ENCODE data around the gene TM9SF1. TPM values are rescaled to one million over a fixed set of nuclear protein-coding genes. Genes with fewer than 3 reads are reported as not detected.

The TM9SF1 gene
- total RNA-seq, 3 donors from 2014 or later: 30.4 to 34.6 (median 33.7) TPM

DNA sequence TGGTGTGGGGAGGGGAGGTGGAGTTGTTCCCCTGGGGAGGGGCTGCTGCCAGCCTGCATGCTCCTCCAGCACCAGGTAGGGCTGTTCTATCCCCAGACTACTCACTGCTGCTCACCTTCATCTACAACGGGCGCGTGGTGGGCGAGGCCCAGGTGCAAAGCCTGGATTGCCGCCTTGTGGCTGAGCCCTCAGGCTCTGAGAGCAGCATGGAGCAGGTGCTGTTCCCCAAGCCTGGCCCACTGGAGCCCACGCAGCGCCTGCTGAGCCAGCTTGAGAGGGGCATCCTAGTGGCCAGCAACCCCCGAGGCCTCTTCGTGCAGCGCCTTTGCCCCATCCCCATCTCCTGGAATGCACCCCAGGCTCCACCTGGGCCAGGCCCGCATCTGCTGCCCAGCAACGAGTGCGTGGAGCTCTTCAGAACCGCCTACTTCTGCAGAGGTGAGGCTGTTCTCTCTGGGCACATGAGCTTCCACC, 30.7 kb downstream of the TM9SF1 start:
- H3K4me3 Mint-ChIP-seq: peak overlapping the region; percentile 51
- H3K27me3 Mint-ChIP-seq (ENCODE audit: low read depth): no peaks in the 10 kb centered on the region
- no peaks in the 10 kb centered on the region for H3K9me3 Mint-ChIP-seq
- peaks cover 50% of the 10 kb centered on the region for H3K36me3 Mint-ChIP-seq (ENCODE audit: insufficient read depth)
- DNase-seq (no peak), ATAC-seq (no peak)
- peaks cover 55% of the 10 kb centered on the region for H3K4me1 Mint-ChIP-seq (ENCODE audit: low read depth)

DNA sequence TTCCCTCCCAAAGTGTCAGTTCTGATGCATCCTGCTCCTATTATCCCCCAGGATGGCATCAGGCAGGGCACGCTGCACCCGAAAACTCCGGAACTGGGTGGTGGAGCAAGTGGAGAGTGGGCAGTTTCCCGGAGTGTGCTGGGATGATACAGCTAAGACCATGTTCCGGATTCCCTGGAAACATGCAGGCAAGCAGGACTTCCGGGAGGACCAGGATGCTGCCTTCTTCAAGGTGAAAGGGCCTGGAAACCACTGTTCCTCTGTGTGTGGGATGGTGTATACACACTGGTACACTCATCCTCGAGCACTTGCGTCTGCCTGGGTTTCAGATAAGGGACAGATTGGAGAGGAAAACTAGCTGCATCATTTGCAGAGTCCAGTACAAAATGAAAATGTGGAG, 33.1 kb downstream of the TM9SF1 start:
- ATAC-seq: peak in 1 of 2 donors; percentile 22
- no peak for DNase-seq
- Mint-ChIP-seq H3K4me1 (ENCODE audit: low read depth) (peaks cover 49% of the 10 kb centered on the region), H3K4me3 (peak overlapping the region; percentile 98), H3K9me3 (no peaks in the 10 kb centered on the region), H3K36me3 (ENCODE audit: insufficient read depth) (peaks cover 46% of the 10 kb centered on the region), H3K27me3 (ENCODE audit: low read depth) (no peaks in the 10 kb centered on the region)

DNA sequence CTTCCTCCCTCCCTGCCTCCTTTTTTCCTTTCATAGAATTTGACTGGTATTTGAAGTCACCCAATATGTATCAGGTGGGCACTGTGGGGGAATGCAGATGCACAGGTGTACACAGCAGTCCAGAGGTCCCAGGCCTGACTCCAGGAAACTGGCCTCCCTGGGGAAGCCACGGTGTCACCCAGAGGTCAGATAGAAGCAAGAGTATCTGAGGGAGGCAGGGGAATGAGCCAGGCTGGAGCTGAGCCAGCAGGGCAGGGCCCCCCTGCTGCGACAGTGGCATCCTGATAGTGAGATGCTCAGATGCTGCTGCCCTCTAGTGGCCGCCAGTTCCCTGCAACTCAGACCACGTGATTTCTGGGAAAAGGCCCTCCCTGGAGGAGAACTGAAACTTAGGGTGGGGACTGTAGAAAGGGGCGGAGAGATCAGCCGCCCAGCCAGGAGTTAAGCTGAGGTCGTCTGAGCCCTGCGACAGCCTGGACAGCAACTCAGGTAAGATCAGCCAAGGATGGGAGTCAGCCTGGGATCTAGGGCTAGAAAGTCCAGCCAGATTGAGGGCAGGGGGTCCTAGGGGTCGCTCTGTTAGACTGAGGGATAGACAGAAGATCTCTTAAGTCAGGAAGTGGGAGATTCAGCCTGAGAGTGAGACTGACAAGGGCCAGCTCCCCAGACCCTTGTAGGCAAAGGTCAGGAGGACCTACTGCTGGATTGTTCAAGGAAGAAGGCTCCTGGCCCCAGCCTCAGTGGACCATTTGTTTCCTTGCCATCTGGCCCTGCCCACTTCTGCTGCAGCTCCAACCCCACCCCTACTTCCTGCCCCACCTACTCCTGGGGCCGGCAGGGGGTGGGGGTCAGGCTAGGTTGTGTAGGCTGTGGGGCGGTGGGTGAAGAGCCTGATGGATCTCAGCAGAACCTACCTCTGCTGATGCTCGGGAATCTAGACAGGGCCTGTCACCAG, 34.1 kb downstream of the TM9SF1 start, which contains the start of gene IRF9:
Gene IRF9 (plus strand): TSS at position 416 of the 955 bp plus-strand sequence. CDS start 880 bp downstream, outside the sequence.
- peaks cover 47% of the 10 kb centered on the region for H3K4me1 Mint-ChIP-seq (ENCODE audit: low read depth)
- ATAC-seq: peak; percentile 90
- peaks cover 43% of the 10 kb centered on the region for H3K36me3 Mint-ChIP-seq (ENCODE audit: insufficient read depth)
- no peaks in the 10 kb centered on the region for H3K9me3 Mint-ChIP-seq
- peak; percentile 99 for DNase-seq
- peak within 1 kb of the TSS; percentile 98 for H3K4me3 Mint-ChIP-seq
- H3K27me3 Mint-ChIP-seq (ENCODE audit: low read depth): no peaks in the 10 kb centered on the region

DNA sequence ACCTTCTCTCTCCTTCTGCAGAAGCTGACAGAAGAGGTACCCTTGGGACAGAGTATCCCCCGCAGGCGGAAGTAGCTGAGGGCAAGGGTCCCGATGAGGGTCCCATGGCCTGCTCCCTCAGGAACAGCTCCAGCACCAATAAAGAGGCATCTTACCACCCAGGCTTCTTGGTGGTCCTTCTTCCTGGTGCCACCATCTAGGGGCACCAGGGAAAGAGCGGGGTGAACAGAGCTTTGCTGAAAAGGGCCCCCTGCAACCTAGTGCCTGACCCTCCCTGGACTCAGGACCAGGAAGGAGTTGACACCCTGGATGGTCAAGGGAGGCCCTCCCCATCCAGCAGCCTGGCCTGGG, 34.8 kb downstream of the TM9SF1 start:
- Mint-ChIP-seq H3K9me3 (no peaks in the 10 kb centered on the region), H3K4me1 (ENCODE audit: low read depth) (peaks cover 46% of the 10 kb centered on the region), H3K4me3 (no peak overlapping the region), H3K27me3 (ENCODE audit: low read depth) (no peaks in the 10 kb centered on the region), H3K36me3 (ENCODE audit: insufficient read depth) (peaks cover 46% of the 10 kb centered on the region)
- DNase-seq (no peak), ATAC-seq (no peak)

DNA sequence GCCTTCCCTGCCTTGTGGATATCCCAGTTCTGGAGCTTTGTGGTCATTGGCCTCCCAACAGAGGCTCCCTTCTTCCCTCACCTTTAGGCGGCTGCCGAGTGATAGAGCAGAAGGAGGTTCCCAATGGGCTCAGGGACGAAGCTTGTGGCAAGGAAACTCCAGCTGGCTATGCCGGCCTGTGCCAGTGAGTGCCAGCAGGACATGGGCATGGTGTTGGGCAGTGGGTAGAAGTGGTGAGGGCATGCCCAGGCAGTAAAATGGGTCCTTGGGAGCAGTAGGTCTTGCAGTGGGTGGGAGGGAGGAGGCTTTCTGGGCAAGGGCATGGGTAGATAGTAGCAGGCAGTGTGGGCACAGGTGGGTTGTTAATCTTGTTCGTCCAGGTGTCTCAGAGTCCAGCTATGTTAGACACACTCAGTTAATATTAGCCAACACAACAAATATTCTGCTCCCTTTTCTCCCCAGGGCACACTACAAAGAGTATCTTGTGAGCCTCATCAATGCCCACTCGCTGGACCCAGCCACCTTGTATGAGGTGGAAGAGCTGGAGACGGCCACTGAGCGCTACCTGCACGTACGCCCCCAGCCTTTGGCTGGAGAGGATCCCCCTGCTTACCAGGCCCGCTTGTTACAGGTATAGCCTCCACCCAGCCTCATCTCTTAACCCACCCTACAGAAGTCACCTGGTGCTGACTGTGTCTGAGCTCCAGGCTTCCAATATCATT, 35.3 kb downstream of the TM9SF1 start:
- peaks cover 42% of the 10 kb centered on the region for H3K36me3 Mint-ChIP-seq (ENCODE audit: insufficient read depth)
- no peak overlapping the region for H3K4me3 Mint-ChIP-seq
- ATAC-seq: no peak
- no peaks in the 10 kb centered on the region for H3K9me3 Mint-ChIP-seq
- no peaks in the 10 kb centered on the region for H3K27me3 Mint-ChIP-seq (ENCODE audit: low read depth)
- no peak for DNase-seq
- H3K4me1 Mint-ChIP-seq (ENCODE audit: low read depth): peaks cover 40% of the 10 kb centered on the region

DNA sequence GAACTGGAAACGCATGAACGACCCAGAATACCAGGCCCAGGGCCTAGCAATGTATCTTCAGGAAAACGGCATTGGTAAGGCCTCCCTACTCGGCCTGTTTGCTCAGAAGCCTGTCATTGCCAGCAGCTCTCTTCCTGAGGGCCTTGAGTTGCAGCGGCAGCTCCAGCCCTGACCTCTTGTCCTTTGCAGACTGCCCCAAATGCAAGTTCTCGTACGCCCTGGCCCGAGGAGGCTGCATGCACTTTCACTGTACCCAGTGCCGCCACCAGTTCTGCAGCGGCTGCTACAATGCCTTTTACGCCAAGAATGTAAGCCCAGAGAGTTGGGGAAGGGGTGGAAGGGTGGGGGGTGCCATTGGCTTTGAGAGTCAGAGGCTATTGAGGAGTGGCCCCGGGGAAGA, 37.9 kb downstream of the TM9SF1 start:
- no peaks in the 10 kb centered on the region for H3K9me3 Mint-ChIP-seq
- peaks cover 31% of the 10 kb centered on the region for H3K36me3 Mint-ChIP-seq (ENCODE audit: insufficient read depth)
- no peaks in the 10 kb centered on the region for H3K27me3 Mint-ChIP-seq (ENCODE audit: low read depth)
- no peak overlapping the region for H3K4me3 Mint-ChIP-seq
- ATAC-seq: no peak
- H3K4me1 Mint-ChIP-seq (ENCODE audit: low read depth): peaks cover 15% of the 10 kb centered on the region
- no peak for DNase-seq

DNA sequence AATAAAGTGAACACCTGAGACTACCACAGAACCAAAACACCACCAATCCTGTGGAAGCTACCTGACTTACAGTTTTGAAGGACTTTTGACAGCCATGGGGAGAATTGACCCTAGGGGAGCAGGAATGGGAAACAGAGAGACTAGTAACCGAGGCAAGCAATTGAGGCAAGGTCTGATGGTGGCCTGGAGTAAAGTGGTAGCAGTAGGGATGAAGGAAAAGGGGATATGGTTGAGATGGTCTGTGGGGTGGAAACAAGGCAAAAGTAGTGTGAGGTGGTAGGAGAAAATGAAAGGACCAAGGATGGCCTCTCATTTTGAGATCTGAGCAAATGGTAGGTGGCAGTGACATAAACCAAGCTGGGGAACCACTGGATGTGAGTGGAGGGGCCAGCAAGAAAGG, 38.4 kb downstream of the TM9SF1 start:
- Mint-ChIP-seq H3K9me3 (no peaks in the 10 kb centered on the region), H3K4me3 (no peak overlapping the region)

DNA sequence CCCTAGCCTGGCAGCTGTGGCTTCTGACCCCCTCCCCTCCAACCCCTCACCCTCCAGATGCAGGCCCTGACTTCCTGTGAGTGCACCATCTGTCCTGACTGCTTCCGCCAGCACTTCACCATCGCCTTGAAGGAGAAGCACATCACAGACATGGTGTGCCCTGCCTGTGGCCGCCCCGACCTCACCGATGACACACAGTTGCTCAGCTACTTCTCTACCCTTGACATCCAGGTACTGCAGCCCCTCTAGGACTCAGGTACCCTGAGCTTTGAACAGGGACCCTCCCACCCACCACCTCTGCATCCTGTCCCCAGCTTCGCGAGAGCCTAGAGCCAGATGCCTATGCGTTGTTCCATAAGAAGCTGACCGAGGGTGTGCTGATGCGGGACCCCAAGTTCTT, 40.1 kb downstream of the TM9SF1 start:
- peaks cover 34% of the 10 kb centered on the region for H3K36me3 Mint-ChIP-seq (ENCODE audit: insufficient read depth)
- DNase-seq (no peak), ATAC-seq (no peak)
- no peaks in the 10 kb centered on the region for H3K9me3 Mint-ChIP-seq
- H3K27me3 Mint-ChIP-seq (ENCODE audit: low read depth): no peaks in the 10 kb centered on the region
- peaks cover 4% of the 10 kb centered on the region for H3K4me1 Mint-ChIP-seq (ENCODE audit: low read depth)
- no peak overlapping the region for H3K4me3 Mint-ChIP-seq

More for the DNA sequence above, 38.4 kb downstream of the TM9SF1 start:
- ATAC-seq: no peak
- peaks cover 30% of the 10 kb centered on the region for H3K36me3 Mint-ChIP-seq (ENCODE audit: insufficient read depth)
- H3K4me1 Mint-ChIP-seq (ENCODE audit: low read depth): peaks cover 11% of the 10 kb centered on the region
- H3K27me3 Mint-ChIP-seq (ENCODE audit: low read depth): no peaks in the 10 kb centered on the region
- DNase-seq: no peak

DNA sequence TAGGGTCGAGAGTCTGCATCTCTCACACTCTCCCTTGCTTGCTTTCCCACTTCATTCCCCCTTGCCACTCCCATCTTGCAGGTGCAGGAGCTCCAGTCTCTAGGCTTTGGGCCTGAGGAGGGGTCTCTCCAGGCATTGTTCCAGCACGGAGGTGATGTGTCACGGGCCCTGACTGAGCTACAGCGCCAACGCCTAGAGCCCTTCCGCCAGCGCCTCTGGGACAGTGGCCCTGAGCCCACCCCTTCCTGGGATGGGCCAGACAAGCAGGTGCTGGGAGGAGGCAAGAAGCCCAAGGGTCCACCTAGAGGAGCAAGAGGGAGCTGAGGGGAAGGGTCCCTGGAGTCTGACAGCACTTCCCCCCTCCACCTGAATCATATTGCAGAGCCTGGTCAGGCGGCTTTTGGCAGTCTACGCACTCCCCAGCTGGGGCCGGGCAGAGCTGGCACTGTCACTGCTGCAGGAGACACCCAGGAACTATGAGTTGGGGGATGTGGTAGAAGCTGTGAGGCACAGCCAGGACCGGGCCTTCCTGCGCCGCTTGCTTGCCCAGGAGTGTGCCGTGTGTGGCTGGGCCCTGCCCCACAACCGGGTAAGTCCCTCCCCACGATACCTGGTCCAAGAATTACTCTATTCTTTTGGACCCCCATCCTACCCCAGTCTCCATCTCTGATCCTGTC, 43.7 kb downstream of the TM9SF1 start:
- peaks cover 34% of the 10 kb centered on the region for H3K36me3 Mint-ChIP-seq (ENCODE audit: insufficient read depth)
- peaks cover 22% of the 10 kb centered on the region for H3K4me1 Mint-ChIP-seq (ENCODE audit: low read depth)
- ATAC-seq (no peak), DNase-seq (no peak)
- no peaks in the 10 kb centered on the region for H3K9me3 Mint-ChIP-seq
- H3K27me3 Mint-ChIP-seq (ENCODE audit: low read depth): no peaks in the 10 kb centered on the region
- no peak overlapping the region for H3K4me3 Mint-ChIP-seq

DNA sequence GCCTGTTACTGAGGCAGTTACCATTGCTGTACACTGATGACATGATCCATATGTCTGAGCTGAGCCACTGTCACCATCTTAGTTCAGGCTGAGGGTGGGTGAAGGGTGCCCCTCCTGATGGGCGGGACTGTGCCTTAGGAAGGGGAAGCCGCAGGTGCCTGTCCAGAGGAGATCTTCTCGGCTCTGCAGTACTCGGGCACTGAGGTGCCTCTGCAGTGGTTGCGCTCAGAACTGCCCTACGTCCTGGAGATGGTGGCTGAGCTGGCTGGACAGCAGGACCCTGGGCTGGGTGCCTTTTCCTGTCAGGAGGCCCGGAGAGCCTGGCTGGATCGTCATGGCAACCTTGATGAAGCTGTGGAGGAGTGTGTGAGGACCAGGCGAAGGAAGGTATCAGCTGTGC, 44.2 kb downstream of the TM9SF1 start:
- H3K36me3 Mint-ChIP-seq (ENCODE audit: insufficient read depth): peaks cover 33% of the 10 kb centered on the region

DNA sequence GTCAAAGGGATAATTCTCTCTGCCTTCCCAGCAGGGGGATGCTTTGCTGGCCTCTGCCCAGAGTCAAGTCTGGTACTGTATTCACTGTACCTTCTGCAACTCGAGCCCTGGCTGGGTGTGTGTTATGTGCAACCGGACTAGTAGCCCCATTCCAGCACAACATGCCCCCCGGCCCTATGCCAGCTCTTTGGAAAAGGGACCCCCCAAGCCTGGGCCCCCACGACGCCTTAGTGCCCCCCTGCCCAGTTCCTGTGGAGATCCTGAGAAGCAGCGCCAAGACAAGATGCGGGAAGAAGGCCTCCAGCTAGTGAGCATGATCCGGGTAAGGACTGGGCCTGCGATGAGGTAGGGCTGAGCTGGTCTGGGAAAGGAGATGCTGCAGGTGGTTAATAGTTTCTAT, 44.7 kb downstream of the TM9SF1 start:
- peaks cover 29% of the 10 kb centered on the region for H3K4me1 Mint-ChIP-seq (ENCODE audit: low read depth)
- ATAC-seq (no peak), DNase-seq (no peak)
- no peaks in the 10 kb centered on the region for H3K27me3 Mint-ChIP-seq (ENCODE audit: low read depth)
- H3K9me3 Mint-ChIP-seq: no peaks in the 10 kb centered on the region
- no peak overlapping the region for H3K4me3 Mint-ChIP-seq
- H3K36me3 Mint-ChIP-seq (ENCODE audit: insufficient read depth): peaks cover 29% of the 10 kb centered on the region

More for the DNA sequence above, 44.2 kb downstream of the TM9SF1 start:
- no peaks in the 10 kb centered on the region for H3K27me3 Mint-ChIP-seq (ENCODE audit: low read depth)
- no peak for DNase-seq
- no peaks in the 10 kb centered on the region for H3K9me3 Mint-ChIP-seq
- H3K4me1 Mint-ChIP-seq (ENCODE audit: low read depth): peaks cover 26% of the 10 kb centered on the region
- H3K4me3 Mint-ChIP-seq: no peak overlapping the region
- no peak for ATAC-seq

DNA sequence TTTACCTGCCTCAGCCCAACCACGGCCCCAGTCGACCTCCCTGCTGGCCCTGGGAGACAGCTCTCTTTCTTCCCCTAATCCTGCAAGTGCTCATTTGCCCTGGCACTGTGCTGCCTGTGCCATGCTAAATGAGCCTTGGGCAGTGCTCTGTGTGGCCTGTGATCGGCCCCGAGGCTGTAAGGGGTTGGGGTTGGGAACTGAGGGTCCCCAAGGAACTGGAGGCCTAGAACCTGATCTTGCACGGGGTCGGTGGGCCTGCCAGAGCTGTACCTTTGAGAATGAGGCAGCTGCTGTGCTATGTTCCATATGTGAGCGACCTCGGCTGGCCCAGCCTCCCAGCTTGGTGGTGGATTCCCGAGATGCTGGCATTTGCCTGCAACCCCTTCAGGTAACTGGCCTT, 45.2 kb downstream of the TM9SF1 start:
- no peak overlapping the region for H3K4me3 Mint-ChIP-seq
- no peak for ATAC-seq
- peaks cover 32% of the 10 kb centered on the region for H3K36me3 Mint-ChIP-seq (ENCODE audit: insufficient read depth)
- no peaks in the 10 kb centered on the region for H3K9me3 Mint-ChIP-seq
- H3K4me1 Mint-ChIP-seq (ENCODE audit: low read depth): peaks cover 34% of the 10 kb centered on the region
- H3K27me3 Mint-ChIP-seq (ENCODE audit: low read depth): no peaks in the 10 kb centered on the region
- no peak for DNase-seq

DNA sequence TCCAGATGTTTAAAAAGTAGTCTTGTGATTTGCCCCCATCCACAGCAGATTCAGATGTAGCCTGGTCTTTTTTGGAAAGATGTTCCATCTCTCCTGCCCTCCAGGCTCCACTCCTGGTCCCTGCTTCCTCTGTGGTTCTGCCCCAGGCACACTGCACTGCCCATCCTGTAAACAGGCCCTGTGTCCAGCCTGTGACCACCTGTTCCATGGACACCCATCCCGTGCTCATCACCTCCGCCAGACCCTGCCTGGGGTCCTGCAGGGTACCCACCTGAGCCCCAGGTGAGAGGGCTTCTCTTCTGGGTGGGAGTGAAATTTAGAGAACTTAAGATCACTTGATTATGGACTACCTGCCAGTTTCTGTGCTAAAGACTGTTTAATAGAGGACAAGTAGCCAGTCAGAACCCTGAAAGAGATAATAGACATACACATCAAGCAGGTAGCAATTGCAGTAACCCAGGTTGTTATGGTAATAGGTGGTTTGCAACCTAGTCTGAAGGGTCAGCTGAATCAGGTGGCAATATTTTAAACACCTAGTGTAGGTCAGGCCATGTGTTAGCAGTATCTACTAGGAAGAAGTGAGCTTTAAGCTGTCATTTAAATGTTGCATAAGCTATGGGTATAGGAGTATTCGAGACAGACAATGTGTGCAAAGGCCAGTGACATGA, 45.8 kb downstream of the TM9SF1 start:
- DNase-seq (no peak), ATAC-seq (no peak)
- no peaks in the 10 kb centered on the region for H3K27me3 Mint-ChIP-seq (ENCODE audit: low read depth)
- no peaks in the 10 kb centered on the region for H3K9me3 Mint-ChIP-seq
- peak overlapping the region; percentile 98 for H3K4me3 Mint-ChIP-seq
- H3K4me1 Mint-ChIP-seq (ENCODE audit: low read depth): peaks cover 39% of the 10 kb centered on the region
- H3K36me3 Mint-ChIP-seq (ENCODE audit: insufficient read depth): peaks cover 33% of the 10 kb centered on the region
